SK-N-SH (cell line): Measurements from ENCODE around the gene PRKAA2. TPM values are rescaled to one million over a fixed set of nuclear protein-coding genes. Genes with fewer than 3 reads are reported as not detected.
A peak's percentile ranks its signal among the peaks of the same experiment; 100 is the strongest.

Experiments
- CTCF ChIA-PET: fragments of 300-600, 350-600 bp; formaldehyde crosslinking; extraction: SDS; loops from one replicate; lab custom pipeline; 2021; lab: Yijun Ruan, JAX
- POLR2A ChIA-PET: fragments of 350-600 bp; sonication (Branson Sonifier 250); formaldehyde crosslinking; extraction: SDS; loops from one replicate; lab custom pipeline; 2020; ENCODE audit warnings: antibody characterized with exemption, inconsistent platforms; lab: Yijun Ruan, JAX
- DNase-seq: peaks from one replicate; pipeline ENCODE4 v3.0.0; 2012
- H2AFZ ChIP-seq: fragments of 200-600 bp; sonication (generic); 2 replicates; pipeline ENCODE4 v1.8.1; 2016; ENCODE audit warnings: antibody characterized with exemption, mild to moderate bottlenecking, low read depth
- H3F3A ChIP-seq: fragments of 200-600 bp; sonication (generic); replicated peaks from 2 replicates; pipeline ENCODE3; 2016; ENCODE audit warnings: antibody characterized with exemption, mild to moderate bottlenecking; ENCODE audit not compliant: insufficient read depth
- H3K27ac ChIP-seq, 2 experiments: fragments of 200-500 bp in 1 of 2; fragments of 200-600 bp in 1 of 2; sonication (Bioruptor generic) in 1 of 2; sonication (generic), shearing (Covaris generic) in 1 of 2; 2 replicates each; pipeline versions ENCODE4 v1.5.1 to v1.6.1; 2014 to 2016; ENCODE audit warnings: low read depth in 2 of 2, inconsistent platforms in 1 of 2, low read length in 1 of 2, mild to moderate bottlenecking in 1 of 2, mixed read lengths in 1 of 2
- H3K27me3 ChIP-seq: fragments of 200-600 bp; sonication (generic), shearing (Covaris generic); 2 replicates; pipeline ENCODE4 v1.6.1; 2016; ENCODE audit warnings: mixed run types; ENCODE audit not compliant: insufficient read depth
- H3K36me3 ChIP-seq, 2 experiments: fragments of 200-500 bp in 1 of 2; fragments of 200-600 bp in 1 of 2; sonication (Bioruptor generic) in 1 of 2; sonication (generic) in 1 of 2; replicated peaks in 1 of 2; 2 replicates each; pipeline versions ENCODE3 to v1.5.1; 2014 to 2016; ENCODE audit warnings: low read length in 1 of 2, mild to moderate bottlenecking in 1 of 2; ENCODE audit not compliant: insufficient read depth in 2 of 2, control insufficient read depth in 1 of 2
- H3K4me1 ChIP-seq, 2 experiments: fragments of 200-500 bp in 1 of 2; fragments of 200-600 bp in 1 of 2; sonication (Bioruptor generic) in 1 of 2; sonication (generic), shearing (Covaris generic) in 1 of 2; 2 replicates each; pipeline versions ENCODE4 v1.5.1 to v1.6.1; 2014 to 2016; ENCODE audit warnings: low read depth in 1 of 2, low read length in 1 of 2, mixed run types in 1 of 2; ENCODE audit not compliant: insufficient read depth in 2 of 2, control insufficient read depth in 1 of 2
- H3K4me2 ChIP-seq: fragments of 200-600 bp; sonication (generic), shearing (Covaris generic); 2 replicates; pipeline ENCODE4 v1.6.1; 2017; ENCODE audit warnings: mixed run types
- H3K4me3 ChIP-seq, 2 experiments: fragments of 200-500 bp in 1 of 2; fragments of 200-600 bp in 1 of 2; sonication (Bioruptor generic) in 1 of 2; sonication (generic), shearing (Covaris generic) in 1 of 2; 2 replicates each; pipeline versions ENCODE4 v1.5.1 to v1.8.1; 2014 to 2016; ENCODE audit warnings: low read depth in 2 of 2, inconsistent platforms in 1 of 2, low read length in 1 of 2, mild to moderate bottlenecking in 1 of 2, mixed read lengths in 1 of 2, moderate library complexity in 1 of 2
- H3K79me2 ChIP-seq: fragments of 200-600 bp; sonication (generic); 2 replicates; pipeline ENCODE4 v1.8.1; 2017; ENCODE audit warnings: mild to moderate bottlenecking; ENCODE audit not compliant: insufficient read depth
- H3K9ac ChIP-seq: fragments of 200-600 bp; sonication (generic); 2 replicates; pipeline ENCODE4 v1.6.1; 2017; ENCODE audit warnings: mixed run types
- H3K9me2 ChIP-seq: fragments of 200-600 bp; sonication (generic); 2 replicates; pipeline ENCODE4 v1.6.1; 2017; ENCODE audit warnings: mixed run types
- H3K9me3 ChIP-seq: fragments of 200-600 bp; sonication (generic); 2 replicates; pipeline ENCODE4 v1.6.1; 2017; ENCODE audit warnings: mixed run types, mild to moderate bottlenecking, moderate library complexity
- H4K20me1 ChIP-seq: fragments of 200-600 bp; sonication (generic); 2 replicates; pipeline ENCODE4 v1.6.1; 2017; ENCODE audit warnings: mild to moderate bottlenecking, mixed run types; ENCODE audit not compliant: insufficient read depth
- ELF1 ChIP-seq: IDR thresholded peaks from 2 replicates; pipeline ENCODE4 v1.4.0; 2012
- EZH2phosphoT487 ChIP-seq: fragments of 200-600 bp; sonication (generic); IDR thresholded peaks from 2 replicates; pipeline ENCODE4 v1.6.1; 2017; ENCODE audit warnings: low read depth, mixed run types, mild to moderate bottlenecking, antibody characterized with exemption, moderate library complexity, borderline replicate concordance
- FOXJ3 ChIP-seq: sonication (generic); formaldehyde crosslinking; IDR thresholded peaks from 2 replicates; pipeline ENCODE4 v1.5.1; 2020; ENCODE audit warnings: mild to moderate bottlenecking, missing genetic modification reagents
- GABPA ChIP-seq: IDR thresholded peaks from 2 replicates; pipeline ENCODE4 v1.4.0; 2012; ENCODE audit warnings: low read depth, mild to moderate bottlenecking
- JUND ChIP-seq: IDR thresholded peaks from 2 replicates; pipeline ENCODE4 v1.4.0; 2012
- MEF2A ChIP-seq: IDR thresholded peaks from 2 replicates; pipeline ENCODE4 v1.4.0; 2012; ENCODE audit warnings: low read depth, borderline replicate concordance
- MXI1 ChIP-seq: IDR thresholded peaks from 2 replicates; pipeline ENCODE4 v1.6.1; 2012; ENCODE audit warnings: mild to moderate bottlenecking, low read depth, low read length, improper control_type of control experiment
- NFIC ChIP-seq: IDR thresholded peaks from 2 replicates; pipeline ENCODE4 v1.4.0; 2012; ENCODE audit warnings: borderline replicate concordance
- RCOR1 ChIP-seq: fragments of 150-350 bp; IDR thresholded peaks from 2 replicates; pipeline ENCODE4 v1.6.1; 2017; ENCODE audit warnings: antibody characterized with exemption, low read length
- REST ChIP-seq: IDR thresholded peaks from 2 replicates; pipeline ENCODE4 v1.6.1; 2012; ENCODE audit warnings: mild to moderate bottlenecking, low read depth, low read length, moderate library complexity
- RFX5 ChIP-seq: IDR thresholded peaks from 2 replicates; pipeline ENCODE4 v1.6.1; 2012; ENCODE audit warnings: mild to moderate bottlenecking, improper control_type of control experiment, low read length
- TEAD4 ChIP-seq: IDR thresholded peaks from 2 replicates; pipeline ENCODE4 v1.4.0; 2012; ENCODE audit warnings: mild to moderate bottlenecking, borderline replicate concordance; ENCODE audit not compliant: insufficient read depth
- USF2 ChIP-seq: fragments of 150-350 bp; IDR thresholded peaks from 2 replicates; pipeline ENCODE4 v1.6.1; 2017; ENCODE audit warnings: antibody characterized with exemption, low read length, low read depth, borderline replicate concordance
- YY1 ChIP-seq: IDR thresholded peaks from 2 replicates; pipeline ENCODE4 v1.4.0; 2012; ENCODE audit warnings: low read depth, mild to moderate bottlenecking
- ZBTB33 ChIP-seq: IDR thresholded peaks from 2 replicates; pipeline ENCODE4 v1.4.0; 2012; ENCODE audit warnings: low read depth, borderline replicate concordance
- WGBS: methylation state at CpG from one replicate; pipeline ENCODE4 v1.1.6; 2017; ENCODE audit warnings: low lambda C conversion rate; 5-methylcytosine and 5-hydroxymethylcytosine counted together
- polyA plus RNA-seq, 3 experiments: library from polyadenylated mRNA; depleted of rRNA; stranded (reverse); fragments of >200 nt; gene quantifications; 2 replicates each; pipeline ENCODE4 v1.2.3, GENCODE V29; 2012

PRKAA2 gene
- polyA plus RNA-seq, 1 of the 3 experiments (the other 2 are of a cell fraction) = 1.5 TPM

GRCh38 chr1:56646611-56647010, 1.5 kb downstream of the PRKAA2 start:
- DNase-seq = no peak
- peaks cover 20% of the 10 kb centered on the region for H3F3A ChIP-seq
- peaks cover 0 to 6% of the 10 kb centered on the region in 2 experiments; a peak in 2 of 4 replicates for H3K4me1 ChIP-seq
- H2AFZ ChIP-seq = no peak overlapping the region
- 63% methylated on average over 3 of the region's 3 CpGs for WGBS
- no peaks in the 10 kb centered on the region for H3K79me2 ChIP-seq
- H3K4me2 ChIP-seq = 0 out of 2 replicates have a peak overlapping the region, but pooled peaks have one; percentile 86
- no peaks in the 10 kb centered on the region for H3K9me2 ChIP-seq
- H3K36me3 ChIP-seq = no peaks in the 10 kb centered on the region
- no peaks in the 10 kb centered on the region for H3K27me3 ChIP-seq
- CTCF ChIA-PET = no interaction called here
- no peaks in the 10 kb centered on the region for H3K9me3 ChIP-seq
- peak overlapping the region; percentile 67 to 94; a peak in 2 of 4 replicates for H3K4me3 ChIP-seq
- TF ChIP-seq REST = no peak
- no peak for TF ChIP-seq EZH2phosphoT487
- TF ChIP-seq NFIC = no peak
- no peak for TF ChIP-seq YY1
- TF ChIP-seq TEAD4 = no peak
- no peak for TF ChIP-seq MXI1
- TF ChIP-seq RCOR1 = no peak
- TF ChIP-seq GABPA = no peak
- no peak for TF ChIP-seq JUND
- TF ChIP-seq FOXJ3 (CRISPR knock-in tag) = no peak
- TF ChIP-seq USF2 = no peak
- TF ChIP-seq RFX5 = no peak
- no peak for TF ChIP-seq MEF2A
- no peak for TF ChIP-seq ZBTB33
- no peak for TF ChIP-seq ELF1
- H3K27ac ChIP-seq = no peak overlapping the region
- POLR2A ChIA-PET = no interaction called here
- no peaks in the 10 kb centered on the region for H4K20me1 ChIP-seq
- no peak overlapping the region for H3K9ac ChIP-seq
